HepG2 (cell line): ENCODE results near the gene MIGA2. TPM values are rescaled to one million over a fixed set of nuclear protein-coding genes. Genes with fewer than 3 reads are reported as not detected.

Experiments used
- ATAC-seq: fragments of 200-7000 bp; cut with Tn5 transposase; 3 replicates; pipeline ENCODE4 v1.9.1; 2020; ENCODE audit warnings: mild to moderate bottlenecking, moderate library complexity
- BruUV-seq: library from RNA; stranded (reverse); fragments of 400-500 nt; replicated peaks from 2 replicates; lab custom pipeline; 2021; lab: Mats Ljungman, UMichigan
- CTCF ChIA-PET: fragments of 300-600 bp; formaldehyde crosslinking; extraction: SDS; loops from one replicate; lab custom pipeline; 2021; ENCODE audit warnings: low total read pairs, inconsistent platforms, low intra/inter-chr PET ratio; lab: Yijun Ruan, JAX
- POLR2A ChIA-PET: fragments of 350-600 bp; sonication (Branson Sonifier 250); formaldehyde crosslinking; loops from one replicate; lab custom pipeline; 2020; ENCODE audit warnings: antibody characterized with exemption, inconsistent platforms; lab: Yijun Ruan, JAX
- DNase-seq: peaks from one replicate; pipeline ENCODE4 v3.0.0-alpha.2; 2015; ENCODE audit warnings: low spot score
- FAIRE-seq: peaks from 3 replicates; lab custom pipeline; 2011; peaks lifted over from hg19 to GRCh38; lab: Jason Lieb, UNC
- H2AFZ ChIP-seq: one replicate; pipeline ENCODE4 v1.6.1; 2011; ENCODE audit warnings: low read length, inconsistent platforms
- H3K27ac ChIP-seq: fragments of 300-600 bp; 3 replicates; pipeline ENCODE4 v1.8.0; 2011; ENCODE audit warnings: mixed run types, mild to moderate bottlenecking, mixed read lengths, low read length, inconsistent platforms; ENCODE audit not compliant: insufficient read depth; ENCODE audit errors: extremely low read length
- H3K27me3 ChIP-seq, 2 experiments: fragments of 200-600 bp in 1 of 2; 2 replicates in 1 of 2; 3 replicates in 1 of 2; pipeline versions ENCODE4 v1.6.0 to v1.8.0; 2011; ENCODE audit warnings: low read length in 2 of 2, mild to moderate bottlenecking in 2 of 2, moderate library complexity in 2 of 2, inconsistent platforms in 1 of 2; ENCODE audit not compliant: insufficient read depth in 2 of 2, control insufficient read depth in 1 of 2
- H3K36me3 ChIP-seq, 2 experiments: fragments of 200-600 bp in 1 of 2; replicated peaks in 1 of 2; 2 replicates in 1 of 2; 3 replicates in 1 of 2; pipeline versions ENCODE4 v1.5.1 to v1.8.0; 2011; ENCODE audit warnings: low read length in 2 of 2, inconsistent platforms in 1 of 2; ENCODE audit not compliant: insufficient read depth in 2 of 2, control insufficient read depth in 1 of 2
- H3K4me1 ChIP-seq: 2 replicates; pipeline ENCODE4 v1.5.1; 2012; ENCODE audit warnings: low read length, inconsistent platforms; ENCODE audit not compliant: insufficient read depth
- H3K4me2 ChIP-seq: 2 replicates; pipeline ENCODE4 v1.6.0; 2011; ENCODE audit warnings: low read depth, low read length, inconsistent platforms
- H3K4me3 ChIP-seq, 3 experiments: fragments of 200-600 bp in 1 of 3; sonication (generic), shearing (Covaris generic) in 1 of 3; replicated peaks in 1 of 3; 2 replicates each; pipeline ENCODE4 v1.5.1; 2011 to 2016; ENCODE audit warnings: low read length in 3 of 3, inconsistent platforms in 2 of 3, low read depth in 2 of 3, mild to moderate bottlenecking in 2 of 3, control low read depth in 1 of 3, mixed read lengths in 1 of 3; ENCODE audit not compliant: insufficient read depth in 1 of 3
- H3K79me2 ChIP-seq: one replicate; pipeline ENCODE4 v1.6.1; 2011; ENCODE audit warnings: low read length, inconsistent platforms; ENCODE audit not compliant: insufficient read depth
- H3K9ac ChIP-seq: 2 replicates; pipeline ENCODE4 v1.6.0; 2011; ENCODE audit warnings: mild to moderate bottlenecking, low read depth, low read length, inconsistent platforms; ENCODE audit not compliant: insufficient read depth
- H3K9me3 ChIP-seq: 2 replicates; pipeline ENCODE4 v1.5.1; 2012; ENCODE audit warnings: mild to moderate bottlenecking, low read length
- H4K20me1 ChIP-seq: 2 replicates; pipeline ENCODE4 v1.6.0; 2011; ENCODE audit warnings: inconsistent platforms, mild to moderate bottlenecking, low read length, moderate library complexity; ENCODE audit not compliant: insufficient read depth
- ARID4A ChIP-seq: sonication (generic); formaldehyde crosslinking; IDR thresholded peaks from 2 replicates; pipeline ENCODE4 v1.5.0; 2020; ENCODE audit warnings: mild to moderate bottlenecking, missing genetic modification reagents, borderline replicate concordance
- ATF7-NPFF ChIP-seq: sonication (generic); formaldehyde crosslinking; IDR thresholded peaks from 2 replicates; pipeline ENCODE4 v1.8.1; 2023; ENCODE audit warnings: mild to moderate bottlenecking, low read depth, missing genetic modification reagents, moderate library complexity
- LCORL ChIP-seq, 2 experiments: fragments of 450-650 bp in 1 of 2; sonication (generic) in 1 of 2; formaldehyde crosslinking in 1 of 2; IDR thresholded peaks; 2 replicates each; pipeline versions ENCODE4 v1.5.0 to v1.6.1; 2017 to 2020; ENCODE audit warnings: antibody characterized with exemption in 1 of 2, missing genetic modification reagents in 1 of 2
- NFATC3 ChIP-seq: sonication (generic); formaldehyde crosslinking; IDR thresholded peaks from 2 replicates; pipeline ENCODE4 v1.5.1; 2020; ENCODE audit warnings: mild to moderate bottlenecking, missing genetic modification reagents
- POLR2AphosphoS2 ChIP-seq: IDR thresholded peaks from 2 replicates; pipeline ENCODE4 v1.6.1; 2011; ENCODE audit warnings: low read depth, low read length, improper control_type of control experiment
- RFX1 ChIP-seq: fragments of 450-650 bp; IDR thresholded peaks from 2 replicates; pipeline ENCODE4 v1.6.1; 2017
- RFX3 ChIP-seq: IDR thresholded peaks from 2 replicates; pipeline ENCODE4 v1.6.1; 2016; ENCODE audit warnings: missing biosample characterization, missing genetic modification reagents
- SOX6 ChIP-seq, 2 experiments: fragments of 450-650 bp in 1 of 2; sonication (generic) in 1 of 2; formaldehyde crosslinking in 1 of 2; IDR thresholded peaks; 2 replicates each; pipeline versions ENCODE4 v1.4.0 to v1.6.1; 2017 to 2020; ENCODE audit warnings: antibody characterized with exemption in 1 of 2, mild to moderate bottlenecking in 1 of 2, missing genetic modification reagents in 1 of 2
- ZNF274 ChIP-seq: sonication (generic); formaldehyde crosslinking; IDR thresholded peaks from 2 replicates; pipeline ENCODE4 v1.5.1; 2020; ENCODE audit warnings: mild to moderate bottlenecking, missing genetic modification reagents
- ZNF317 ChIP-seq: sonication (generic); formaldehyde crosslinking; IDR thresholded peaks from 2 replicates; pipeline ENCODE4 v1.5.0; 2020; ENCODE audit warnings: mild to moderate bottlenecking, missing genetic modification reagents
- ZNF749 ChIP-seq: sonication (generic); formaldehyde crosslinking; IDR thresholded peaks from 2 replicates; pipeline ENCODE4 v1.8.0; 2022; ENCODE audit warnings: mild to moderate bottlenecking, missing genetic modification reagents, moderate library complexity, borderline replicate concordance
- WGBS: methylation state at CpG from one replicate; pipeline ENCODE4 v1.1.6; 2017; ENCODE audit warnings: low lambda C conversion rate; 5-methylcytosine and 5-hydroxymethylcytosine counted together
- in situ Hi-C: cut with HindIII; loops from 2 replicates; pipeline ENCODE4 v1.10.0; 2017; ENCODE audit warnings: low pct_unique_long_range_greater_than_20kb; ENCODE audit not compliant: extremely low pct_ligation_motif_present
- intact Hi-C: fragments of 100-400 bp; cut with micrococcal nuclease; formaldehyde crosslinking; loops from one replicate; pipeline ENCODE4 v1.10.0; 2022; ENCODE audit not compliant: unreplicated experiment
- polyA plus RNA-seq, 8 experiments: library from polyadenylated mRNA; depleted of rRNA in 3 of 8; stranded (reverse) in 7 of 8; unstranded in 1 of 8; fragments of >200 nt; fragmentation: Illumina TruSeq in 4 of 8; extraction: Trizol in 4 of 8; gene quantifications; 2 replicates each; pipeline versions ENCODE4 v1.2.1 to v1.2.3, GENCODE V29; 2011 to 2016; ENCODE audit warnings: low read depth in 4 of 8, missing spikeins in 1 of 8, mixed read lengths in 1 of 8; ENCODE audit not compliant: insufficient read depth in 1 of 8
- total RNA-seq, 5 experiments: library from RNA; depleted of rRNA; stranded (reverse); fragments of >200 nt; fragmentation: Illumina TruSeq; extraction: Trizol; gene quantifications; 2 replicates each; pipeline ENCODE4 v1.2.3, GENCODE V29; 2016; ENCODE audit warnings: low read depth in 1 of 5
- TF ChIP-seq, protein P1 (sequence below): sonication (generic); formaldehyde crosslinking; IDR thresholded peaks from 2 replicates; pipeline ENCODE4 v1.5.1; 2020; ENCODE audit warnings: missing genetic modification reagents, mild to moderate bottlenecking, borderline replicate concordance
- TF ChIP-seq, protein P2 (sequence below), 2 experiments: fragments of 450-650 bp in 1 of 2; sonication (generic) in 1 of 2; formaldehyde crosslinking; IDR thresholded peaks; 2 replicates each; pipeline versions ENCODE4 v1.5.0 to v1.8.0; 2020 to 2022; ENCODE audit warnings: mild to moderate bottlenecking in 1 of 2, missing genetic modification reagents in 1 of 2

Gene MIGA2
- total and polyA plus RNA-seq, 2 of the 13 experiments (the other 11 are each of a cell fraction or from before 2014, with no cell fraction given), result 10.8 to 17.1 TPM

DNA sequence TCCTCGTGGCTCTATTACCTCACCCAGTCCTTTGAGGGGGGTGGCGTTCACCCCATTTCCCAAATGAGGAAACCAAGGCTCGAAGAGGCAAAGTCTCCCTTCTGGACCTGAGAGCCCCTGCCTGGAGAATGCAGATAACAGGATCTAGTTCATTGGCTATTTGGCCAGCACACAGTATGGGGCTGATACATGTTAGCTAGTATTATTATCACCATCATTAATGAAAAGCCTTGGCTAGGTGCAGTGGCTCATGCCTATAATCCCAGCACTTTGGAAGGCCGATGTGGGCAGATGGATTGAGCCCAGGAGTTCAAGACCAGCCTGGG, 12.6 kb upstream of the MIGA2 start (continued):
- TF ChIP-seq ATF7-NPFF (CRISPR knock-in tag) (no peak), LCORL (IDR thresholded peaks at IDR 0.05) (no peak), LCORL (CRISPR knock-in tag; IDR thresholded peaks at IDR 0.05) (no peak)

- DNase-seq, result peak; percentile 20
- peaks cover 38% of the 10 kb centered on the region for H3K4me1 ChIP-seq
- H3K36me3 ChIP-seq, result no peaks in the 10 kb centered on the region
- WGBS, result 28% methylated on average over 13 of the region's 17 CpGs
- in situ Hi-C loops (no loop called here), intact Hi-C loops (no loop called here)
- CTCF ChIA-PET, result no interaction called here
- H3K4me3 ChIP-seq, result peak overlapping the region; percentile 65 to 76 (median 69); a peak in 4 of 6 replicates
- H3K27ac ChIP-seq, result no peak overlapping the region
- H3K9me3 ChIP-seq, result no peaks in the 10 kb centered on the region
- peak overlapping the region; percentile 87 for H3K4me2 ChIP-seq
- no peak overlapping the region for H2AFZ ChIP-seq
- POLR2A ChIA-PET, result interaction anchor here (1.3 kb wide), 1 partner anchor 10 kb away, joined by 3 read pairs; the partner anchor contains the start of gene MIGA2
- no peaks in the 10 kb centered on the region for H3K27me3 ChIP-seq
- peaks cover 14% of the 10 kb centered on the region for H3K79me2 ChIP-seq
- no peak for TF ChIP-seq SOX6 (IDR thresholded peaks at IDR 0.05)
- peak; percentile 7; the same call in 1 of the 2 replicates for TF ChIP-seq SOX6 (CRISPR knock-in tag; IDR thresholded peaks at IDR 0.05)
- TF ChIP-seq POLR2AphosphoS2, result no peak
- TF ChIP-seq ZNF274 (CRISPR knock-in tag), result 0 out of 2 replicates have a peak, but pooled peaks have one; percentile 24
- TF ChIP-seq ZNF749 (CRISPR knock-in tag), result no peak
- 0 out of 2 replicates have a peak, but pooled peaks have one; percentile 14 for TF ChIP-seq ARID4A (CRISPR knock-in tag)
- TF ChIP-seq RFX3 (CRISPR knock-in tag), result peak; percentile 54; the same call in 1 of the 2 replicates
- 0 out of 2 replicates have a peak, but pooled peaks have one; percentile 12 for TF ChIP-seq ZNF317 (CRISPR knock-in tag)
- TF ChIP-seq, protein P1, sequence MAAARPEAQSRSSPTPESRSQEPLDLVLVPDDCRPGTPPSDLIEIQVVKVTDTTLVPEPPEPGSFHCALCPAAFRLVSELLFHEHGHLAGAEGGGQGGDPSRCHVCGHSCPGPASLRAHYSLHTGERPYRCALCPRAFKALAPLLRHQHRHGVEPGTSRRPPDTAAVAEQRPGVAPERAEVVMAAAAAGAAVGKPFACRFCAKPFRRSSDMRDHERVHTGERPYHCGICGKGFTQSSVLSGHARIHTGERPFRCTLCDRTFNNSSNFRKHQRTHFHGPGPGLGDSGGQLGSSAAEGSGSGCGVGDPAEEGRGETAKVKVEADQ, result no peak
- TF ChIP-seq, protein P2, sequence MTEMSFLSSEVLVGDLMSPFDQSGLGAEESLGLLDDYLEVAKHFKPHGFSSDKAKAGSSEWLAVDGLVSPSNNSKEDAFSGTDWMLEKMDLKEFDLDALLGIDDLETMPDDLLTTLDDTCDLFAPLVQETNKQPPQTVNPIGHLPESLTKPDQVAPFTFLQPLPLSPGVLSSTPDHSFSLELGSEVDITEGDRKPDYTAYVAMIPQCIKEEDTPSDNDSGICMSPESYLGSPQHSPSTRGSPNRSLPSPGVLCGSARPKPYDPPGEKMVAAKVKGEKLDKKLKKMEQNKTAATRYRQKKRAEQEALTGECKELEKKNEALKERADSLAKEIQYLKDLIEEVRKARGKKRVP (CRISPR knock-in tag; IDR thresholded peaks at IDR 0.05), result no peak
- TF ChIP-seq NFATC3 (CRISPR knock-in tag), result 0 out of 2 replicates have a peak, but pooled peaks have one; percentile 43
- peak; percentile 48; the same call in 1 of the 2 replicates for TF ChIP-seq RFX1
- FAIRE-seq, result no peak
- TSS peak; percentile 52 for BruUV-seq
- ATAC-seq, result peak; percentile 34
- peaks cover 5% of the 10 kb centered on the region; the same call in 1 of the 2 replicates for H4K20me1 ChIP-seq
- peak overlapping the region; percentile 78; the same call in 1 of the 2 replicates for H3K9ac ChIP-seq
Observed at GRCh38 chr9:129026442-129027223, 9.8 kb upstream of the MIGA2 start.
